Epithelial cell of esophagus (primary cell): ENCODE data around the gene TOLLIP.

Source experiments
- DNase-seq: peaks from one replicate; pipeline ENCODE4 v3.0.0; 2010; ENCODE audit warnings: low read depth
- H3K4me3 ChIP-seq: 2 replicates; pipeline ENCODE4 v1.5.1; 2011; ENCODE audit warnings: mild to moderate bottlenecking, low read length, control low read depth
- CTCF ChIP-seq: IDR thresholded peaks from 2 replicates; pipeline ENCODE4 v1.5.1; 2011; ENCODE audit warnings: low read depth, mild to moderate bottlenecking, low read length, control low read depth, inconsistent platforms; ENCODE audit not compliant: insufficient read depth; ENCODE audit errors: missing control alignments

Gene TOLLIP

GRCh38 chr11:1299621-1300020 is 9.8 kb downstream of the TOLLIP start:
- TF ChIP-seq CTCF, result no peak
- H3K4me3 ChIP-seq, result no peak overlapping the region
- DNase-seq, result no peak

- TF ChIP-seq CTCF, result no peak
- peak; percentile 95 for DNase-seq
Observed at GRCh38 chr11:1298695-1299492, 10.5 kb downstream of the TOLLIP start.

GRCh38 chr11:1297576-1298473 is 11.6 kb downstream of the TOLLIP start:
- TF ChIP-seq CTCF, result no peak
- H3K4me3 ChIP-seq, result no peak overlapping the region
- no peak for DNase-seq

More at GRCh38 chr11:1298695-1299492, 10.5 kb downstream of the TOLLIP start:
- H3K4me3 ChIP-seq, result no peak overlapping the region

GRCh38 chr11:1297011-1297575 is 12.3 kb downstream of the TOLLIP start:
- no peak for TF ChIP-seq CTCF
- no peak overlapping the region for H3K4me3 ChIP-seq
- no peak for DNase-seq

- no peak for DNase-seq
- H3K4me3 ChIP-seq, result no peak overlapping the region
- TF ChIP-seq CTCF, result no peak
Observed at GRCh38 chr11:1296287-1296686, 13.1 kb downstream of the TOLLIP start.

GRCh38 chr11:1295591-1295990 is 13.8 kb downstream of the TOLLIP start:
- H3K4me3 ChIP-seq, result no peak overlapping the region
- DNase-seq, result no peak
- TF ChIP-seq CTCF, result no peak
